RWPE1 (cell line): ENCODE results near the gene C7orf33.

Experiments
- CTCF ChIA-PET: fragments of 350-600 bp; sonication (Branson Sonifier 250); formaldehyde crosslinking; extraction: SDS; loops from one replicate; lab custom pipeline; 2021; lab: Yijun Ruan, JAX
- POLR2A ChIA-PET: fragments of 400-600 bp; formaldehyde crosslinking; extraction: SDS; loops from one replicate; lab custom pipeline; 2020; ENCODE audit warnings: antibody characterized with exemption; ENCODE audit not compliant: low non-redundant PET; lab: Yijun Ruan, JAX
- DNase-seq: peaks from one replicate; pipeline ENCODE4 v3.0.0; 2012; ENCODE audit warnings: low spot score
- H3K27ac ChIP-seq: fragments of 450-650 bp; 2 replicates; pipeline ENCODE4 v1.5.1; 2017
- CTCF ChIP-seq: fragments of 450-650 bp; conservative IDR thresholded peaks from 2 replicates; pipeline ENCODE4 v1.5.1; 2017; ENCODE audit warnings: low read depth, mild to moderate bottlenecking

C7orf33 gene

DNA sequence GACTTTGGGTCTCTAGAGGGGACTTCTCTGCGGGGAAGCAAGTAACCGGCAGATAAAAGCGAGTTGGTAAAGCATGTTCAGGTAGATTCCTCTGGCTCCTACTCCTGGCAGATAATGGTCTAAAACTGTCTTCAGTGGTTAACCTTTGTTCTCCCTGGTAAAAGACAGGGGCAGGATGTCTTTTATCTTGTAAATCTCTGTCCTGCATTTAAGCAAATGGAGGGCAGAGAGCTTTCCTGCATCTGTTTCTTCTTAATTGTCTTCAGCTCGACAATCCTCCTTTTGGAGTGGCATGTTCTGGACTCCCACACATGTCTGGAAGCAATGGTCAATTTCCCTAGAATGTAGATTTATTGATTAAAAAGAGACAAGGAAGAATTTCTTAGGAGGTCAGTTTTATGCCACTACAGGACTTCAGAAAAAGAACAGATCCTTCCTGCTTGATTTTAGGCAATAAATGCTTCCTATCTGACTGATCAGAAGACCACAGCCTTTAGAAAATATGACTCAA is 16.6 kb downstream of the C7orf33 start:
- ChIA-PET CTCF (no interaction called here), POLR2A (no interaction called here)
- no peak overlapping the region for H3K27ac ChIP-seq
- no peak for DNase-seq
- no peak for TF ChIP-seq CTCF

GRCh38 chr7:148609045-148609725 is 18.6 kb downstream of the C7orf33 start:
- POLR2A ChIA-PET = no interaction called here
- H3K27ac ChIP-seq = no peak overlapping the region
- CTCF ChIA-PET = no interaction called here
- DNase-seq = no peak
- TF ChIP-seq CTCF = no peak

- CTCF ChIA-PET = no interaction called here
- H3K27ac ChIP-seq = no peak overlapping the region
- DNase-seq = no peak
- POLR2A ChIA-PET = no interaction called here
- TF ChIP-seq CTCF = no peak
Observed at GRCh38 chr7:148611692-148612091, 21.1 kb downstream of the C7orf33 start.

DNA sequence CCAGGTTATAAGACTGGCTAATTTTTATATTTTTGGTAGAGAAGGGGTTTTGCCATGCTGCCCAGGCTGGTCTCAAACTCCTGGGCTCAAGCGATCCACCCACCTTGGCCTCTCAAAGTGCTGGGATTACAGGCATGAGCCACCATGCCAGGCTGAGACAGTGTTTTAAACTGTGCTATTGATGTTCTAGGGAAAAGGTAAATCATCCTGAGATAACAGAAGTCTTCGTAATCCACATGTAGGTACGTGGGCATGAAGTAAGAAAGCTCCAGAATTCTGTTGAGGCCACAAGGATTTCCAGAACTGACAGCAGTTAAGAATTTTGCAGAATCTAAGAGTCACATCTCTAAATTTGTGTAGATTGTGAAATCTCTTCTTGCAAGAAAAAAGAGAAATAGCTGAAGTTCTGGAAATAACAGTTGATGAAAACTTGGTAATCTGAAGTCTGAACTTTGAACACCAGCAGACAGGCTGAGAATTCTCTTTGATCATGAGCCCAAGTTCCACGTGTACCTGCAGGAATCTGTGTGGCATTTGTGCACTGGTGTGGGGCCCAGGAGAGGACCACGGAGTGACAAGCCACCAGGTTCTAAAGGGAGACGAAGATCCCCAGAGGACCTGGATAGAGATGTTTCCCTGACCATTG is 24.6 kb downstream of the C7orf33 start:
- ChIA-PET POLR2A (no interaction called here), CTCF (no interaction called here)
- H3K27ac ChIP-seq = no peak overlapping the region
- no peak for TF ChIP-seq CTCF
- DNase-seq = no peak

DNA sequence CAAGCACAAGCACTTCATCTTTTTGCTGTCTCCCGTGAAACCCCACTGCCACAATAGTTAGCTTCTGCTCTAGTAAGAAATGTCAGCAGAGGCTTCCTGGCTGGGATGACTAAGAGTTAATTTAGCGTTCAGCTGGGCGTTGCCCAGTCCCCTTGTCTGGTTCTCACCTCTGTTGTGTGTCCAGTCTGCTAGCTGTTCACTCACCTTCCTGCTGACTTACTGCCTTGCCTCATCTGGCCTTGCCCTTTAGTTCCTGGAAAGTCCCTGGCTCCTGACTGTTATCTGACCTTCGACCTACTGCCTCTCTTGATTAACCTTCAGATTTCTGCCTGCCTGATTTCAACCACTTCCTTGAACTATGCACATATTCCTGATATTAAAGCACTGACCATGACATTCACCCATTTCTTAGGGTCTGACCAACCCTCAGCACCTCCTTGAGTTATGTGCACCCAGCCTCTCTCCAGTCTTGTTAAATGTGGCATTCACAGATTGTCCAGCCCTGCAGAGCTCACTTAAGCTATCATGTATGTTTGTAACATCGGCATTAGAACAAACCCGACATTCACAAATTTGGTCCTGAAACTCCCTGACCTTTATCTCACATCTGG is 30.3 kb downstream of the C7orf33 start:
- DNase-seq = peak; percentile 10
- TF ChIP-seq CTCF = no peak
- ChIA-PET POLR2A (no interaction called here), CTCF (no interaction called here)
- no peak overlapping the region for H3K27ac ChIP-seq

DNA sequence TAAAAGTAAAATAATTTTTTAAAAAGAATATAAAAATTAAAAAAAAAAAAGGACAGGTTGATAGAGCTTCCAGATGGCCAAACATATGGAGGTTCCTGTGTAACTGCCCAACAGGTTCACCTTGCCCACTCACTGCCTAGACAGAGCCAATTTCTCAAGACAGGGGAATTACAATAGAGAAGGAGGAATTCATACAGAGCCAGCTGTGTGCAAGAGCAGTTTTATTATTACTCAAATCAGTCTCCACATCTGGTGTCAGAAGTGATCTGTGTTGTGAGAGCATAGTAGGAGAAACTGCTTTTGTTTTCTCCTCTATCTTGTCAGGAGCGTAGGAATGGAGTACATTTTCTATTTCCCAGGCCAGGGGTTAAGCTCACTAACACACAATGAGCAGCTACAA is 31.0 kb downstream of the C7orf33 start:
- no peak for DNase-seq
- ChIA-PET CTCF (no interaction called here), POLR2A (no interaction called here)
- no peak for TF ChIP-seq CTCF
- H3K27ac ChIP-seq = no peak overlapping the region
